MCF 10A (cell line): ENCODE results near the gene ROR1. TPM values are rescaled to one million over a fixed set of nuclear protein-coding genes. Genes with fewer than 3 reads are reported as not detected.

Experiments used
- BruUV-seq: library from RNA; stranded (reverse); fragments of 400-500 nt; replicated peaks from 2 replicates; lab custom pipeline; 2021; lab: Mats Ljungman, UMichigan
- CTCF ChIA-PET: fragments of 300-600 bp; sonication (Branson Sonifier 250); formaldehyde crosslinking; extraction: SDS; loops from one replicate; lab custom pipeline; 2021; ENCODE audit warnings: antibody characterized with exemption, inconsistent platforms; lab: Yijun Ruan, JAX
- POLR2A ChIA-PET: fragments of 300-600, 350-650 bp; sonication (Branson Sonifier 250); formaldehyde crosslinking; extraction: SDS; loops from one replicate; lab custom pipeline; 2020; ENCODE audit warnings: antibody characterized with exemption, inconsistent platforms; lab: Yijun Ruan, JAX
- DNase-seq: peaks from one replicate; pipeline ENCODE4 v3.0.0-alpha.2; 2018; ENCODE audit not compliant: unreplicated experiment
- H3K27ac Mint-ChIP-seq: one replicate; pipeline ENCODE4 v1.8.0; 2022; ENCODE audit warnings: mild to moderate bottlenecking, low read depth, mixed read lengths; ENCODE audit not compliant: unreplicated experiment
- H3K27me3 Mint-ChIP-seq: one replicate; pipeline ENCODE4 v1.8.0; 2022; ENCODE audit warnings: mixed read lengths; ENCODE audit not compliant: insufficient read depth, unreplicated experiment
- H3K36me3 Mint-ChIP-seq: one replicate; pipeline ENCODE4 v1.8.0; 2022; ENCODE audit warnings: mild to moderate bottlenecking, moderate library complexity, mixed read lengths; ENCODE audit not compliant: insufficient read depth, unreplicated experiment
- H3K4me1 Mint-ChIP-seq: one replicate; pipeline ENCODE4 v1.8.0; 2022; ENCODE audit warnings: mixed read lengths; ENCODE audit not compliant: insufficient read depth, unreplicated experiment
- H3K4me3 Mint-ChIP-seq: one replicate; pipeline ENCODE4 v1.8.0; 2022; ENCODE audit warnings: mild to moderate bottlenecking, moderate library complexity, mixed read lengths; ENCODE audit not compliant: unreplicated experiment
- H3K9me3 Mint-ChIP-seq: one replicate; pipeline ENCODE4 v1.8.0; 2022; ENCODE audit warnings: mixed read lengths; ENCODE audit not compliant: unreplicated experiment
- intact Hi-C: fragments of 100-400 bp; cut with micrococcal nuclease; formaldehyde crosslinking; loops from 2 replicates; pipeline ENCODE4 v1.14.1; 2022
- total RNA-seq: library from RNA; stranded (reverse); gene quantifications from 2 replicates; pipeline ENCODE4 v1.2.3, GENCODE V29; 2022
- TF ChIP-seq, protein P1 (sequence below): fragments of 200-600 bp; IDR thresholded peaks from one replicate; pipeline ENCODE4 v1.8.0; 2022; ENCODE audit warnings: antibody characterized with exemption, mild to moderate bottlenecking; ENCODE audit not compliant: unreplicated experiment

ROR1 gene
- total RNA-seq, 1 experiment from 2014 or later = 4.6 TPM

- Mint-ChIP-seq H3K4me1 (peaks cover 22% of the 10 kb centered on the region), H3K36me3 (peaks cover 12% of the 10 kb centered on the region), H3K4me3 (no peak overlapping the region), H3K27ac (peak overlapping the region; percentile 33), H3K9me3 (no peaks in the 10 kb centered on the region), H3K27me3 (no peaks in the 10 kb centered on the region)
- ChIA-PET CTCF (interaction anchor here (1.1 to 2.9 kb wide), 2 partner anchors 9 to 12 kb away, joined by 3 to 8 read pairs; no protein-coding TSS in a partner anchor), POLR2A (interaction anchor here (0.6 to 1.6 kb wide), 6 partner anchors 33 to 1956 kb away, joined by 3 to 6 read pairs (median 4); no protein-coding TSS in a partner anchor)
- BruUV-seq = no TSS peak
- TF ChIP-seq, protein P1, sequence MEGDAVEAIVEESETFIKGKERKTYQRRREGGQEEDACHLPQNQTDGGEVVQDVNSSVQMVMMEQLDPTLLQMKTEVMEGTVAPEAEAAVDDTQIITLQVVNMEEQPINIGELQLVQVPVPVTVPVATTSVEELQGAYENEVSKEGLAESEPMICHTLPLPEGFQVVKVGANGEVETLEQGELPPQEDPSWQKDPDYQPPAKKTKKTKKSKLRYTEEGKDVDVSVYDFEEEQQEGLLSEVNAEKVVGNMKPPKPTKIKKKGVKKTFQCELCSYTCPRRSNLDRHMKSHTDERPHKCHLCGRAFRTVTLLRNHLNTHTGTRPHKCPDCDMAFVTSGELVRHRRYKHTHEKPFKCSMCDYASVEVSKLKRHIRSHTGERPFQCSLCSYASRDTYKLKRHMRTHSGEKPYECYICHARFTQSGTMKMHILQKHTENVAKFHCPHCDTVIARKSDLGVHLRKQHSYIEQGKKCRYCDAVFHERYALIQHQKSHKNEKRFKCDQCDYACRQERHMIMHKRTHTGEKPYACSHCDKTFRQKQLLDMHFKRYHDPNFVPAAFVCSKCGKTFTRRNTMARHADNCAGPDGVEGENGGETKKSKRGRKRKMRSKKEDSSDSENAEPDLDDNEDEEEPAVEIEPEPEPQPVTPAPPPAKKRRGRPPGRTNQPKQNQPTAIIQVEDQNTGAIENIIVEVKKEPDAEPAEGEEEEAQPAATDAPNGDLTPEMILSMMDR = no peak
- peak; percentile 47 for DNase-seq
- intact Hi-C loops = no loop called here
Observed at GRCh38 chr1:64077281-64077940, 303.6 kb downstream of the ROR1 start.

- DNase-seq = peak; percentile 75
- POLR2A ChIA-PET = interaction anchor here (0.6 to 3.4 kb wide), 4 partner anchors 39 to 76 kb away, joined by 3 to 13 read pairs (median 7); no protein-coding TSS in a partner anchor
- intact Hi-C loops = no loop called here
- H3K4me1 Mint-ChIP-seq = peaks cover 10% of the 10 kb centered on the region
- BruUV-seq = no TSS peak
- peaks cover 6% of the 10 kb centered on the region for H3K36me3 Mint-ChIP-seq
- H3K27me3 Mint-ChIP-seq = no peaks in the 10 kb centered on the region
- CTCF ChIA-PET = interaction anchor here (0.6 to 1.4 kb wide), 3 partner anchors 38 to 1760 kb away, joined by 3 read pairs; no protein-coding TSS in a partner anchor
- peak overlapping the region; percentile 86 for H3K27ac Mint-ChIP-seq
- no peak overlapping the region for H3K4me3 Mint-ChIP-seq
- H3K9me3 Mint-ChIP-seq = no peaks in the 10 kb centered on the region
- TF ChIP-seq, protein P1 = no peak
Observed at GRCh38 chr1:64080941-64081562, 307.2 kb downstream of the ROR1 start.

DNA sequence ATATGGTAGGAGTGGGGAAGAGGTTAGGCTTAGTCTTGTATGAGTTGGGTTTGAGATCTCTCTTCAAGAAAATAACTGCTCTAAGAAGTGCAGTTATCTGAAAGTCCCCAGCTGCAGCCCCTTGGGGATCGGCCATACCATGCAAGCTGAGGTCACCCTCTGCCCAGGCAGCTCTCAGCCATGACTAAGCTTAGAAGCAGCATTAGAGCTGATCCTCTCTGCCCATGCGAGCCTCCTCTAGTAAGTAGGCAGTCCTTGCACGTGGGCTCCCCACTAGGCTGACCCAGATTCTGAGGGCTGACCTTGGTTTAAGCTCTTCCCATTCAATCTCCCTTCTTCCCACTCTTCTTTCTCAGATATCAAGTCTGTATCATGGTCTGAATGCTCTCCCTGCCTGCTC is 308.6 kb downstream of the ROR1 start:
- ChIA-PET CTCF (interaction anchor here (0.6 kb wide), 1 partner anchor 20 kb away, joined by 4 read pairs; no protein-coding TSS in a partner anchor), POLR2A (interaction anchor here (1.0 to 3.4 kb wide), 6 partner anchors 9 to 51 kb away, joined by 3 to 13 read pairs (median 4); no protein-coding TSS in a partner anchor)
- DNase-seq = peak; percentile 21

More for the DNA sequence above, 308.6 kb downstream of the ROR1 start:
- BruUV-seq = no TSS peak
- H3K27me3 Mint-ChIP-seq = no peaks in the 10 kb centered on the region
- TF ChIP-seq, protein P1 = no peak
- intact Hi-C loops = no loop called here
- no peak overlapping the region for H3K4me3 Mint-ChIP-seq
- peaks cover 6% of the 10 kb centered on the region for H3K36me3 Mint-ChIP-seq
- H3K9me3 Mint-ChIP-seq = no peaks in the 10 kb centered on the region
- H3K27ac Mint-ChIP-seq = no peak overlapping the region
- H3K4me1 Mint-ChIP-seq = peaks cover 7% of the 10 kb centered on the region
